Ovary (tissue), 9 donors: ENCODE data around the gene TNFRSF6B. TPM values are rescaled to one million over a fixed set of nuclear protein-coding genes. Genes with fewer than 3 reads are reported as not detected.

Experiments used
- DNase-seq, 5 donors: peaks; one replicate each; pipeline ENCODE4 v3.0.0-alpha.2; 2019 to 2020
- H3K27ac ChIP-seq, 2 donors: fragments of 200-600 bp; one replicate each; pipeline versions ENCODE4 v1.5.1 to v1.8.0; 2019 to 2022
- H3K27me3 ChIP-seq: fragments of 200-600 bp; one replicate; pipeline ENCODE4 v1.8.0; 2022
- H3K36me3 ChIP-seq: fragments of 200-600 bp; sonication (generic); one replicate; pipeline ENCODE4 v1.5.1; 2019
- H3K4me1 ChIP-seq: one replicate; pipeline ENCODE4 v1.8.1; 2013; ENCODE audit warnings: mild to moderate bottlenecking, moderate library complexity; ENCODE audit not compliant: insufficient read depth
- H3K4me3 ChIP-seq: fragments of 200-600 bp; sonication (generic); one replicate; pipeline ENCODE4 v1.5.1; 2017
- H3K9me3 ChIP-seq, 2 donors: fragments of 200-600 bp in 1 of 2; sonication (generic) in 1 of 2; one replicate each; pipeline versions ENCODE4 v1.5.1 to v1.8.1; 2013 to 2019; ENCODE audit warnings: mild to moderate bottlenecking in 1 of 2, moderate library complexity in 1 of 2
- CTCF ChIP-seq, 3 donors: fragments of 450-650 bp in 2 of 3; fragments of 200-600 bp in 1 of 3; IDR thresholded peaks; one replicate each; pipeline versions ENCODE4 v1.5.1 to v1.8.0; 2016 to 2022; ENCODE audit warnings: antibody characterized with exemption in 3 of 3, mild to moderate bottlenecking in 1 of 3
- EP300 ChIP-seq: sonication (generic); formaldehyde crosslinking; IDR thresholded peaks from one replicate; pipeline ENCODE4 v1.6.1; 2017; ENCODE audit warnings: antibody characterized with exemption
- POLR2A ChIP-seq: fragments of 450-650 bp; IDR thresholded peaks from one replicate; pipeline ENCODE4 v1.6.1; 2017; ENCODE audit warnings: antibody characterized with exemption, mild to moderate bottlenecking, moderate library complexity
- WGBS, 3 donors: extraction: QIAGEN DNeasy Blood & Tissue Kit in 1 of 3; methylation state at CpG; one replicate each; pipeline versions ENCODE4 v1.1.5 to v1.1.7; 2013 to 2017; 5-methylcytosine and 5-hydroxymethylcytosine counted together
- intact Hi-C, 4 donors: fragments of 100-400 bp; cut with DNase I; formaldehyde crosslinking; loops; one replicate each; pipeline versions ENCODE4 v1.11.0 to v1.15.1; 2022 to 2023
- polyA plus RNA-seq, 2 donors: library from polyadenylated mRNA; stranded (reverse); fragments of 200-250 nt in 1 of 2; fragments of 350-450 nt in 1 of 2; fragmentation: Illumina TruSeq in 1 of 2; extraction: RNeasy Lipid Tissue Mini Kit (QIAGEN cat#74804) in 1 of 2; gene quantifications; one replicate each; pipeline ENCODE4 v1.2.3, GENCODE V29; 2013 to 2014
- small RNA-seq: library from RNA; depleted of rRNA; stranded (forward); fragments of <200 nt; gene quantifications from one replicate; pipeline ENCODE3, GENCODE V24; 2016
- total RNA-seq, 7 donors: library from RNA; depleted of rRNA in 2 of 7; stranded (reverse); fragments of >200 nt in 2 of 7; fragmentation: NEBNext Ultra II Directional in 3 of 7; extraction: Animal tissue kit (Norgen Biotek cat#: 25700) in 3 of 7; gene quantifications; one replicate each; pipeline versions ENCODE4 v1.1.0 to v1.2.4, GENCODE V29; 2016 to 2023
- donor health status: DM: no; HTN: no; CAD: no; lungs with moderate emphysema.
- donor health status: DM: no; HTN: no; CAD: no.
- donor health status: Bipolar disorder and iron deficiency.
- donor health status: DM: yes; HTN: yes; CAD: no.
- donor health status: DM: no; HTN: no; CAD: no.
- donor health status: DM: yes; HTN: yes; CAD: no.

The TNFRSF6B gene
- total and polyA plus RNA-seq, 9 donors: 2.0 to 7.0 (median 4.2) TPM; not detected in 1

- WGBS, 3 donors: 74 to 83% (median 76%) methylated on average over 26 of the region's 26 CpGs
- Histone ChIP-seq H3K9me3 (no peaks in the 10 kb centered on the region), H3K36me3 (no peaks in the 10 kb centered on the region), H3K4me3 (no peak overlapping the region), H3K27ac (peak overlapping the region in 1 of 2 donors; percentile 14), H3K4me1 (peaks cover 9% of the 10 kb centered on the region), H3K27me3 (no peaks in the 10 kb centered on the region)
- intact Hi-C loops: no loop called here
- TF ChIP-seq POLR2A (no peak), CTCF (IDR thresholded peaks at IDR 0.05) (no peak), EP300 (no peak)
- peak in 2 of 5 donors; percentile 23 to 39 for DNase-seq
Measured at GRCh38 chr20:63745961-63746731, 49.7 kb downstream of the TNFRSF6B start.

GRCh38 chr20:63746751-63747315 lies 50.4 kb downstream of the TNFRSF6B start:
- peak in 3 of 5 donors; percentile 24 to 42 (median 34) for DNase-seq
- TF ChIP-seq CTCF (IDR thresholded peaks at IDR 0.05) (no peak), EP300 (no peak), POLR2A (no peak)
- WGBS, 3 donors: 87 to 91% (median 88%) methylated on average over 45 to 47 of the region's 47 CpGs
- Histone ChIP-seq H3K36me3 (no peaks in the 10 kb centered on the region), H3K27me3 (no peaks in the 10 kb centered on the region), H3K4me1 (peaks cover 3% of the 10 kb centered on the region), H3K27ac (no peak overlapping the region), H3K9me3 (no peaks in the 10 kb centered on the region), H3K4me3 (no peak overlapping the region)
- intact Hi-C loops: no loop called here

DNA sequence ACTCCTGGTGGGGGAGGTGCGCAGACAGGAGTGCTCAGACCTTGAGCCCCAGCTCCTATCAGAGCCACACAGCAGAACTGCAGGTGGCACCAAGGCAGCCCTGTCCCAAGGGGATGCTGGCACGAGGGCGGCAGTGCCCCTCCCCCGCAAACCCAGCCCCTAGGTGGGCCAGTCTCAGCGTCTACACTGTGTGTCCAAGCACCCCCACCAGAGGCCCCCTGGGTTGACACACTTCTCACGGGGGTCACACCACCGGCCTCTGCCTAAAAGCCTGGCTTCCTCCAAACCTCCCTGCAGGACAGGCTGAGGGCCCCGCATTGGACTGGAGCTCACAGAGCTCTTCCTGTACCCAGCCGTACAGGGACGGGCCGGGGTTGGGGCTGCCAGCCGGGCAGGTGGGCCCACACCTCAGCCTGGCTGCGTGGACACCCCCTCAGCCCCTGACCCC lies 51.2 kb downstream of the TNFRSF6B start:
- no peak for TF ChIP-seq EP300
- TF ChIP-seq CTCF (IDR thresholded peaks at IDR 0.05): no peak
- no peak for TF ChIP-seq POLR2A
- Histone ChIP-seq H3K27me3 (no peaks in the 10 kb centered on the region), H3K9me3 (no peaks in the 10 kb centered on the region), H3K4me3 (no peak overlapping the region), H3K4me1 (no peaks in the 10 kb centered on the region), H3K27ac (peak overlapping the region in 1 of 2 donors; percentile 12), H3K36me3 (no peaks in the 10 kb centered on the region)
- 49 to 56% (median 50%) methylated on average over 12 to 13 of the region's 13 CpGs for WGBS, 3 donors
- intact Hi-C loops: no loop called here
- peak in 2 of 5 donors; percentile 49 to 57 for DNase-seq

Small RNA genes within 50 kb of the gene (small RNA-seq; reads per million reads assigned to genes)
- gene LIME1 (not detected), gene TNFRSF6B (not detected)

Other genes starting within 250 kb of the TNFRSF6B start
- gene KCNQ2, start 224.0 kb upstream of the TNFRSF6B start, total RNA-seq: not detected
- gene KCNQ2, start 224.0 kb upstream of the TNFRSF6B start, polyA plus RNA-seq: not detected
- gene EEF1A2, start 197.6 kb upstream of the TNFRSF6B start, total RNA-seq: under 1 TPM; 0.36 to 0.94 (median 0.69) TPM
- 1 to 10 TPM in 1 of 2 donors, under 1 TPM in 1; 0.25 to 1.3 TPM for gene EEF1A2, start 197.6 kb upstream of the TNFRSF6B start, polyA plus RNA-seq
- gene PPDPF, start 175.9 kb upstream of the TNFRSF6B start, total RNA-seq: 100 to 1,000 TPM in 6 of 7 donors, 10 to 100 TPM in 1; 53.8 to 315 (median 201) TPM
- 100 to 1,000 TPM in 1 of 2 donors, 1 to 10 TPM in 1; 4.9 to 232 TPM for gene PPDPF, start 175.9 kb upstream of the TNFRSF6B start, polyA plus RNA-seq
- gene PTK6, start 159.3 kb upstream of the TNFRSF6B start, total RNA-seq: under 1 TPM in 5 of 7 donors, not detected in 2; 0.08 to 0.46 (median 0.15) TPM
- gene PTK6, start 159.3 kb upstream of the TNFRSF6B start, polyA plus RNA-seq: under 1 TPM; 0.07 to 0.08 TPM
- gene SRMS, start 148.9 kb upstream of the TNFRSF6B start, total RNA-seq: not detected
- gene SRMS, start 148.9 kb upstream of the TNFRSF6B start, polyA plus RNA-seq: not detected
- gene FNDC11, start 142.5 kb upstream of the TNFRSF6B start, total RNA-seq: 1 to 10 TPM in 1 of 7 donors, under 1 TPM in 5, not detected in 1; 0.10 to 5.5 (median 0.36) TPM
- under 1 TPM in 1 of 2 donors, not detected in 1; 0.35 TPM for gene FNDC11, start 142.5 kb upstream of the TNFRSF6B start, polyA plus RNA-seq
- 10 to 100 TPM in 6 of 7 donors, 1 to 10 TPM in 1; 9.4 to 19.6 (median 17.6) TPM for gene HELZ2, start 122.4 kb upstream of the TNFRSF6B start, total RNA-seq
- gene HELZ2, start 122.4 kb upstream of the TNFRSF6B start, polyA plus RNA-seq: 10 to 100 TPM in 1 of 2 donors, 1 to 10 TPM in 1; 1.8 to 10.5 TPM
- 10 to 100 TPM in 3 of 7 donors, 1 to 10 TPM in 4; 9.1 to 14.7 (median 9.7) TPM for gene GMEB2, start 69.6 kb upstream of the TNFRSF6B start, total RNA-seq
- gene GMEB2, start 69.6 kb upstream of the TNFRSF6B start, polyA plus RNA-seq: 1 to 10 TPM; 4.1 to 8.6 TPM
- 10 to 100 TPM; 17.3 to 91.1 (median 58.7) TPM for gene STMN3, start 43.2 kb upstream of the TNFRSF6B start, total RNA-seq
- gene STMN3, start 43.2 kb upstream of the TNFRSF6B start, polyA plus RNA-seq: 10 to 100 TPM in 1 of 2 donors, 1 to 10 TPM in 1; 7.4 to 62.1 TPM
- 10 to 100 TPM; 17.0 to 44.2 (median 24.1) TPM for gene RTEL1, start 38.3 kb upstream of the TNFRSF6B start, total RNA-seq
- 10 to 100 TPM in 1 of 2 donors, 1 to 10 TPM in 1; 6.2 to 11.9 TPM for gene RTEL1, start 38.3 kb upstream of the TNFRSF6B start, polyA plus RNA-seq
- 10 to 100 TPM; 25.6 to 59.5 (median 47.4) TPM for gene ARFRP1, start 11.3 kb downstream of the TNFRSF6B start, total RNA-seq
- gene ARFRP1, start 11.3 kb downstream of the TNFRSF6B start, polyA plus RNA-seq: 10 to 100 TPM; 15.3 to 38.5 TPM
- 10 to 100 TPM; 14.0 to 25.6 (median 18.9) TPM for gene ZGPAT, start 11.4 kb downstream of the TNFRSF6B start, total RNA-seq
- gene ZGPAT, start 11.4 kb downstream of the TNFRSF6B start, polyA plus RNA-seq: 10 to 100 TPM in 1 of 2 donors, 1 to 10 TPM in 1; 1.7 to 26.4 TPM
- gene LIME1, start 40.0 kb downstream of the TNFRSF6B start, total RNA-seq: 10 to 100 TPM in 4 of 7 donors, 1 to 10 TPM in 3; 7.5 to 21.6 (median 13.7) TPM
- gene LIME1, start 40.0 kb downstream of the TNFRSF6B start, polyA plus RNA-seq: 10 to 100 TPM in 1 of 2 donors, under 1 TPM in 1; 0.15 to 15.6 TPM
- 100 to 1,000 TPM in 5 of 7 donors, 10 to 100 TPM in 2; 20.6 to 199 (median 104) TPM for gene SLC2A4RG, start 43.1 kb downstream of the TNFRSF6B start, total RNA-seq
- 10 to 100 TPM in 1 of 2 donors, 1 to 10 TPM in 1; 2.2 to 66.7 TPM for gene SLC2A4RG, start 43.1 kb downstream of the TNFRSF6B start, polyA plus RNA-seq
- gene ZBTB46, start 134.6 kb downstream of the TNFRSF6B start, total RNA-seq: 10 to 100 TPM; 11.4 to 55.1 (median 35.2) TPM
- gene ZBTB46, start 134.6 kb downstream of the TNFRSF6B start, polyA plus RNA-seq: 10 to 100 TPM in 1 of 2 donors, 1 to 10 TPM in 1; 4.1 to 12.2 TPM
- gene ABHD16B, start 164.8 kb downstream of the TNFRSF6B start, total RNA-seq: not detected
- gene ABHD16B, start 164.8 kb downstream of the TNFRSF6B start, polyA plus RNA-seq: under 1 TPM in 1 of 2 donors, not detected in 1; 0.57 TPM
- gene TPD52L2, start 168.6 kb downstream of the TNFRSF6B start, total RNA-seq: 10 to 100 TPM; 51.5 to 78.0 (median 68.8) TPM
- 10 to 100 TPM; 73.3 to 78.9 TPM for gene TPD52L2, start 168.6 kb downstream of the TNFRSF6B start, polyA plus RNA-seq
- 10 to 100 TPM; 12.4 to 32.8 (median 26.5) TPM for gene DNAJC5, start 198.5 kb downstream of the TNFRSF6B start, total RNA-seq
- gene DNAJC5, start 198.5 kb downstream of the TNFRSF6B start, polyA plus RNA-seq: 10 to 100 TPM; 11.1 to 12.3 TPM